ENCODE results near the gene LUC7L2. TPM values are rescaled to one million over a fixed set of nuclear protein-coding genes. Genes with fewer than 3 reads are reported as not detected.

Gene LUC7L2
- total RNA-seq, 1 experiment from 2014 or later, result 111 TPM

- intact Hi-C loops (cut with micrococcal nuclease; ENCODE audit: unreplicated experiment), result no loop called here
- H3K79me2 ChIP-seq (ENCODE audit: low read depth), result peaks cover 82% of the 10 kb centered on the region
- no peaks in the 10 kb centered on the region for H3K9me3 ChIP-seq (ENCODE audit: insufficient read depth, low read depth)
- TF ChIP-seq EZH2 (IDR thresholded peaks at IDR 0.05; ENCODE audit: low read depth) (no peak), CTCF (conservative IDR thresholded peaks at IDR 0.05) (no peak)
- no peak overlapping the region for H3K4me2 ChIP-seq
- no peak for DNase-seq
- ChIA-PET POLR2A (ENCODE audit: unreplicated experiment) (interaction anchor here (0.5 kb wide), 1 partner anchor 1203 kb away, joined by 16 read pairs; no protein-coding TSS in a partner anchor), CTCF (no interaction called here)
- H3K4me1 ChIP-seq (replicated peaks; ENCODE audit: insufficient read depth), result no peaks in the 10 kb centered on the region
- BruUV-seq (replicated peaks), result no TSS peak
- H4K20me1 ChIP-seq (ENCODE audit: insufficient read depth), result peaks cover 66% of the 10 kb centered on the region
- H3F3A ChIP-seq (ENCODE audit: insufficient read depth, low read depth), result peaks cover 16% of the 10 kb centered on the region; the same call in 1 of the 2 replicates
- no peak overlapping the region for H2AFZ ChIP-seq
- no peak overlapping the region; the same call in 1 of the 2 replicates for H3K27ac ChIP-seq
- no peaks in the 10 kb centered on the region for H3K9me2 ChIP-seq (ENCODE audit: insufficient read depth)
- H3K4me3 ChIP-seq, result no peak overlapping the region
- H3K36me3 ChIP-seq (ENCODE audit: low read depth), result peaks cover 45% of the 10 kb centered on the region
- H3K27me3 ChIP-seq (ENCODE audit: insufficient read depth, low read depth), result no peaks in the 10 kb centered on the region
These were observed 29.4 kb downstream of the LUC7L2 start for GRCh38 chr7:139389091-139389490.

- Histone ChIP-seq H3K36me3 (ENCODE audit: low read depth) (peaks cover 48% of the 10 kb centered on the region), H3K27me3 (ENCODE audit: insufficient read depth, low read depth) (no peaks in the 10 kb centered on the region), H3K9me3 (ENCODE audit: insufficient read depth, low read depth) (no peaks in the 10 kb centered on the region), H3K4me2 (no peak overlapping the region), H3K9me2 (ENCODE audit: insufficient read depth) (no peaks in the 10 kb centered on the region), H3F3A (ENCODE audit: insufficient read depth, low read depth) (peaks cover 16% of the 10 kb centered on the region; the same call in 1 of the 2 replicates), H3K27ac (no peak overlapping the region), H3K4me3 (no peak overlapping the region), H4K20me1 (ENCODE audit: insufficient read depth) (peaks cover 66% of the 10 kb centered on the region), H3K79me2 (ENCODE audit: low read depth) (peaks cover 81% of the 10 kb centered on the region), H3K4me1 (replicated peaks; ENCODE audit: insufficient read depth) (no peaks in the 10 kb centered on the region), H2AFZ (no peak overlapping the region)
- ChIA-PET CTCF (no interaction called here), POLR2A (ENCODE audit: unreplicated experiment) (no interaction called here)
- no peak for DNase-seq
- intact Hi-C loops (cut with micrococcal nuclease; ENCODE audit: unreplicated experiment), result no loop called here
- TF ChIP-seq CTCF (conservative IDR thresholded peaks at IDR 0.05), result no peak
- TF ChIP-seq EZH2 (IDR thresholded peaks at IDR 0.05; ENCODE audit: low read depth), result no peak
- no TSS peak for BruUV-seq (replicated peaks)
These were observed 30.1 kb downstream of the LUC7L2 start for GRCh38 chr7:139389774-139390173.

- Histone ChIP-seq H4K20me1 (ENCODE audit: insufficient read depth) (peaks cover 66% of the 10 kb centered on the region), H3K27me3 (ENCODE audit: insufficient read depth, low read depth) (no peaks in the 10 kb centered on the region), H3K9me3 (ENCODE audit: insufficient read depth, low read depth) (no peaks in the 10 kb centered on the region), H3K4me3 (no peak overlapping the region), H3K27ac (no peak overlapping the region), H3K4me2 (no peak overlapping the region), H3K9me2 (ENCODE audit: insufficient read depth) (no peaks in the 10 kb centered on the region), H3K79me2 (ENCODE audit: low read depth) (peaks cover 90% of the 10 kb centered on the region), H3K36me3 (ENCODE audit: low read depth) (peaks cover 50% of the 10 kb centered on the region), H3K4me1 (replicated peaks; ENCODE audit: insufficient read depth) (no peaks in the 10 kb centered on the region), H2AFZ (no peak overlapping the region), H3F3A (ENCODE audit: insufficient read depth, low read depth) (peaks cover 28% of the 10 kb centered on the region)
- TF ChIP-seq EZH2 (IDR thresholded peaks at IDR 0.05; ENCODE audit: low read depth), result no peak
- no peak for TF ChIP-seq CTCF (conservative IDR thresholded peaks at IDR 0.05)
- POLR2A ChIA-PET (ENCODE audit: unreplicated experiment), result no interaction called here
- CTCF ChIA-PET, result no interaction called here
- no TSS peak for BruUV-seq (replicated peaks)
- DNase-seq, result no peak
- intact Hi-C loops (cut with micrococcal nuclease; ENCODE audit: unreplicated experiment), result no loop called here
These were observed 34.0 kb downstream of the LUC7L2 start for GRCh38 chr7:139393621-139394211.
